Esophagus (tissue), 2 donors: Measurements from ENCODE around the gene COX15. TPM values are rescaled to one million over a fixed set of nuclear protein-coding genes. Genes with fewer than 3 reads are reported as not detected.
"Not testable (repeated sequence)": the region's sequence is repeated elsewhere in the genome, so short reads cannot be mapped to it uniquely, and the experiment has no call there.

ENCODE experiments used
- H3K27ac ChIP-seq, 2 donors: one replicate each; pipeline ENCODE4 v1.5.1; 2013; ENCODE audit warnings: low read depth in 2 of 2, mild to moderate bottlenecking in 2 of 2, inconsistent platforms in 1 of 2, low read length in 1 of 2, moderate library complexity in 1 of 2
- H3K27me3 ChIP-seq, 2 donors: one replicate each; pipeline ENCODE4 v1.6.1; 2013; ENCODE audit warnings: low read length in 2 of 2, control low read depth in 1 of 2, mild to moderate bottlenecking in 1 of 2; ENCODE audit not compliant: insufficient read depth in 2 of 2, control insufficient read depth in 1 of 2
- H3K36me3 ChIP-seq, 2 donors: one replicate each; pipeline ENCODE4 v1.6.1; 2013; ENCODE audit warnings: low read length in 1 of 2; ENCODE audit not compliant: control insufficient read depth in 2 of 2, insufficient read depth in 2 of 2
- H3K4me1 ChIP-seq, 2 donors: one replicate each; pipeline ENCODE4 v1.6.1; 2013; ENCODE audit warnings: low read length in 1 of 2; ENCODE audit not compliant: control insufficient read depth in 2 of 2, insufficient read depth in 2 of 2
- H3K4me3 ChIP-seq, 2 donors: one replicate each; pipeline ENCODE4 v1.5.1; 2013; ENCODE audit warnings: low read length in 2 of 2, mild to moderate bottlenecking in 2 of 2, low read depth in 1 of 2, moderate library complexity in 1 of 2
- H3K9me3 ChIP-seq, 2 donors: one replicate each; pipeline ENCODE4 v1.6.1; 2013; ENCODE audit warnings: mild to moderate bottlenecking in 2 of 2, low read depth in 1 of 2, low read length in 1 of 2, moderate library complexity in 1 of 2; ENCODE audit not compliant: control insufficient read depth in 2 of 2, insufficient read depth in 1 of 2
- WGBS, 2 donors: extraction: QIAGEN DNeasy Blood & Tissue Kit; methylation state at CpG; one replicate each; pipeline ENCODE4 v1.1.7; 2013; 5-methylcytosine and 5-hydroxymethylcytosine counted together
- polyA plus RNA-seq, 2 donors: library from polyadenylated mRNA; stranded (reverse); fragments of 200-250 nt; gene quantifications; one replicate each; pipeline ENCODE4 v1.2.3, GENCODE V29; 2013
- donor health status: healthy with polysubstance abuse.
- donor health status: Bipolar disorder and iron deficiency.

The COX15 gene
- polyA plus RNA-seq, 2 donors = 11.9 to 12.3 TPM

- WGBS, 2 donors = 69 to 71% methylated on average over 4 of the region's 4 CpGs
- Histone ChIP-seq H3K4me1 (no peaks in the 10 kb centered on the region), H3K36me3 (no peaks in the 10 kb centered on the region), H3K9me3 (no peaks in the 10 kb centered on the region), H3K27ac (no peak overlapping the region), H3K27me3 (no peaks in the 10 kb centered on the region), H3K4me3 (no peak overlapping the region)
These were observed 33.9 kb upstream of the COX15 start for GRCh38 chr10:99765672-99766301.

- H3K27ac ChIP-seq = no peak overlapping the region
- no peaks in the 10 kb centered on the region for H3K27me3 ChIP-seq
- H3K36me3 ChIP-seq = peaks cover 3 to 5% of the 10 kb centered on the region in 2 donors
- no peaks in the 10 kb centered on the region for H3K4me1 ChIP-seq
- H3K9me3 ChIP-seq = no peaks in the 10 kb centered on the region
- no peak overlapping the region for H3K4me3 ChIP-seq
These were observed 29.4 kb upstream of the COX15 start for GRCh38 chr10:99761365-99761764.

- WGBS, 2 donors = 58% methylated on average over 1 of the region's 1 CpG
- Histone ChIP-seq H3K27me3 (no peaks in the 10 kb centered on the region), H3K9me3 (no peaks in the 10 kb centered on the region), H3K4me1 (no peaks in the 10 kb centered on the region), H3K4me3 (no peak overlapping the region), H3K36me3 (peaks cover 3 to 8% of the 10 kb centered on the region in 2 donors), H3K27ac (no peak overlapping the region)
These were observed 28.4 kb upstream of the COX15 start for GRCh38 chr10:99760321-99760720.

GRCh38 chr10:99758211-99758891, 26.4 kb upstream of the COX15 start:
- H3K4me1 ChIP-seq = no peaks in the 10 kb centered on the region
- H3K27me3 ChIP-seq = no peaks in the 10 kb centered on the region
- peaks cover 3 to 8% of the 10 kb centered on the region in 2 donors for H3K36me3 ChIP-seq
- H3K27ac ChIP-seq = no peak overlapping the region
- WGBS, 2 donors = 74 to 77% methylated on average over 2 of the region's 2 CpGs
- H3K4me3 ChIP-seq = no peak overlapping the region
- no peaks in the 10 kb centered on the region for H3K9me3 ChIP-seq

- H3K27ac ChIP-seq = no peak overlapping the region
- no peak overlapping the region for H3K4me3 ChIP-seq
- no peaks in the 10 kb centered on the region for H3K9me3 ChIP-seq
- WGBS, 2 donors = 96 to 100% methylated on average over 1 of the region's 1 CpG
- peaks cover 6 to 8% of the 10 kb centered on the region in 2 donors for H3K36me3 ChIP-seq
- H3K4me1 ChIP-seq = no peaks in the 10 kb centered on the region
- H3K27me3 ChIP-seq = no peaks in the 10 kb centered on the region
These were observed 24.2 kb upstream of the COX15 start for GRCh38 chr10:99756159-99756558.

GRCh38 chr10:99754670-99755069, 22.7 kb upstream of the COX15 start:
- Histone ChIP-seq H3K4me1 (no peaks in the 10 kb centered on the region), H3K27me3 (no peaks in the 10 kb centered on the region), H3K4me3 (no peak overlapping the region), H3K36me3 (peaks cover 3% of the 10 kb centered on the region in 2 donors), H3K27ac (no peak overlapping the region), H3K9me3 (no peaks in the 10 kb centered on the region)
- WGBS, 2 donors = 90% methylated on average over 1 of the region's 1 CpG

- peaks cover 3 to 5% of the 10 kb centered on the region in 2 donors for H3K36me3 ChIP-seq
- no peaks in the 10 kb centered on the region for H3K9me3 ChIP-seq
- H3K27me3 ChIP-seq = no peaks in the 10 kb centered on the region
- no peaks in the 10 kb centered on the region for H3K4me1 ChIP-seq
- no peak overlapping the region for H3K4me3 ChIP-seq
- H3K27ac ChIP-seq = no peak overlapping the region
These were observed 18.7 kb upstream of the COX15 start for GRCh38 chr10:99750641-99751040.

- Histone ChIP-seq H3K4me3 (no peak overlapping the region), H3K9me3 (no peaks in the 10 kb centered on the region), H3K27me3 (no peaks in the 10 kb centered on the region), H3K27ac (no peak overlapping the region), H3K36me3 (peaks cover 0 to 8% of the 10 kb centered on the region in 2 donors), H3K4me1 (no peaks in the 10 kb centered on the region)
- WGBS, 2 donors = 94 to 96% methylated on average over 2 of the region's 2 CpGs
These were observed 17.0 kb upstream of the COX15 start for GRCh38 chr10:99748823-99749451.

- H3K27me3 ChIP-seq, H3K4me3 ChIP-seq, H3K27ac ChIP-seq, H3K36me3 ChIP-seq, H3K9me3 ChIP-seq, H3K4me1 ChIP-seq: not testable (repeated sequence)
- 88% methylated on average over 2 of the region's 2 CpGs for WGBS, 2 donors
These were observed 14.2 kb upstream of the COX15 start for GRCh38 chr10:99746166-99746565.

GRCh38 chr10:99743841-99744240, 11.9 kb upstream of the COX15 start:
- Histone ChIP-seq H3K27me3 (no peaks in the 10 kb centered on the region), H3K27ac (no peak overlapping the region), H3K9me3 (no peaks in the 10 kb centered on the region), H3K4me3 (no peak overlapping the region), H3K4me1 (no peaks in the 10 kb centered on the region), H3K36me3 (peaks cover 8% of the 10 kb centered on the region in 2 donors)
- WGBS, 2 donors = 83 to 86% methylated on average over 3 of the region's 3 CpGs
